HEK293T (cell line): Measurements from ENCODE around the gene RFC3.

Experiments
- CTCF ChIA-PET: fragments of 350-600 bp; formaldehyde crosslinking; extraction: SDS; loops from one replicate; lab custom pipeline; 2021; ENCODE audit warnings: antibody characterized with exemption, inconsistent platforms; lab: Yijun Ruan, JAX
- POLR2A ChIA-PET: fragments of 350-600 bp; formaldehyde crosslinking; extraction: SDS; loops from one replicate; lab custom pipeline; 2020; ENCODE audit warnings: antibody characterized with exemption, inconsistent platforms; lab: Yijun Ruan, JAX
- DNase-seq: peaks from one replicate; pipeline ENCODE4 v3.0.0; 2012; ENCODE audit warnings: mixed read lengths; ENCODE audit errors: extremely low spot score
- ARNT ChIP-seq: fragments of 450-650 bp; IDR thresholded peaks from 2 replicates; pipeline ENCODE4 v1.6.1; 2017; ENCODE audit warnings: mild to moderate bottlenecking
- BHLHE40 ChIP-seq: fragments of 450-650 bp; IDR thresholded peaks from 2 replicates; pipeline ENCODE4 v1.6.1; 2016; ENCODE audit warnings: mild to moderate bottlenecking, moderate library complexity, borderline replicate concordance
- CTBP1 ChIP-seq: fragments of 450-650 bp; IDR thresholded peaks from 2 replicates; pipeline ENCODE4 v1.6.1; 2016; ENCODE audit warnings: borderline replicate concordance
- ELF4 ChIP-seq: fragments of 450-650 bp; IDR thresholded peaks from 2 replicates; pipeline ENCODE4 v1.6.1; 2017; ENCODE audit warnings: antibody characterized with exemption
- FOXA1 ChIP-seq: fragments of 450-650 bp; IDR thresholded peaks from 2 replicates; pipeline ENCODE4 v1.6.1; 2016; ENCODE audit warnings: mild to moderate bottlenecking
- FOXK2 ChIP-seq: fragments of 450-650 bp; IDR thresholded peaks from 2 replicates; pipeline ENCODE4 v1.6.1; 2016; ENCODE audit warnings: mild to moderate bottlenecking
- FOXM1 ChIP-seq: fragments of 450-650 bp; IDR thresholded peaks from 2 replicates; pipeline ENCODE4 v1.6.1; 2017; ENCODE audit warnings: mild to moderate bottlenecking, borderline replicate concordance
- HDGF ChIP-seq: fragments of 450-650 bp; IDR thresholded peaks from 2 replicates; pipeline ENCODE4 v1.6.1; 2017; ENCODE audit warnings: antibody characterized with exemption, borderline replicate concordance
- L3MBTL2 ChIP-seq: fragments of 450-650 bp; conservative IDR thresholded peaks from 2 replicates; pipeline ENCODE4 v1.6.1; 2016; ENCODE audit warnings: mild to moderate bottlenecking
- LEF1 ChIP-seq: fragments of 450-650 bp; IDR thresholded peaks from 2 replicates; pipeline ENCODE4 v1.6.1; 2017; ENCODE audit warnings: mild to moderate bottlenecking, borderline replicate concordance
- NFRKB ChIP-seq: fragments of 450-650 bp; IDR thresholded peaks from 2 replicates; pipeline ENCODE4 v1.6.1; 2016; ENCODE audit warnings: mild to moderate bottlenecking, moderate library complexity
- PKNOX1 ChIP-seq: fragments of 450-650 bp; IDR thresholded peaks from 2 replicates; pipeline ENCODE4 v1.6.1; 2016
- SP1 ChIP-seq: fragments of 450-650 bp; IDR thresholded peaks from 2 replicates; pipeline ENCODE4 v1.6.1; 2017
- SUZ12 ChIP-seq: fragments of 450-650 bp; IDR thresholded peaks from 2 replicates; pipeline ENCODE4 v1.6.1; 2016; ENCODE audit warnings: mild to moderate bottlenecking
- TARDBP ChIP-seq: fragments of 450-650 bp; IDR thresholded peaks from 2 replicates; pipeline ENCODE4 v1.6.1; 2016
- ZNF384 ChIP-seq: fragments of 450-650 bp; IDR thresholded peaks from 2 replicates; pipeline ENCODE4 v1.6.1; 2016

Gene RFC3

GRCh38 chr13:33873251-33873908 is 55.4 kb downstream of the RFC3 start:
- no peak for TF ChIP-seq SUZ12
- no peak for TF ChIP-seq ELF4
- CTCF ChIA-PET = no interaction called here
- no peak for DNase-seq
- POLR2A ChIA-PET = no interaction called here

GRCh38 chr13:33874871-33875270 is 56.9 kb downstream of the RFC3 start:
- DNase-seq = no peak
- no peak for TF ChIP-seq BHLHE40
- CTCF ChIA-PET = no interaction called here
- POLR2A ChIA-PET = no interaction called here

- CTCF ChIA-PET = no interaction called here
- DNase-seq = no peak
- TF ChIP-seq TARDBP (no peak), BHLHE40 (no peak), SP1 (no peak), NFRKB (no peak)
- POLR2A ChIA-PET = no interaction called here
These were observed 57.9 kb downstream of the RFC3 start for GRCh38 chr13:33875618-33876401.

- POLR2A ChIA-PET = no interaction called here
- TF ChIP-seq CTBP1 (no peak), FOXK2 (no peak), BHLHE40 (no peak), ELF4 (no peak), L3MBTL2 (no peak), FOXM1 (no peak), PKNOX1 (no peak), HDGF (no peak), TARDBP (no peak), ZNF384 (no peak), LEF1 (no peak), NFRKB (no peak), ARNT (no peak), SP1 (no peak)
- DNase-seq = no peak
- CTCF ChIA-PET = no interaction called here
These were observed 58.9 kb downstream of the RFC3 start for GRCh38 chr13:33876716-33877394.

GRCh38 chr13:33879118-33879517 is 61.2 kb downstream of the RFC3 start:
- POLR2A ChIA-PET = no interaction called here
- no peak for TF ChIP-seq ZNF384
- TF ChIP-seq NFRKB = no peak
- TF ChIP-seq L3MBTL2 = no peak
- no peak for TF ChIP-seq LEF1
- TF ChIP-seq SUZ12 = no peak
- TF ChIP-seq PKNOX1 = no peak
- TF ChIP-seq BHLHE40 = no peak
- TF ChIP-seq SP1 = no peak
- no peak for DNase-seq
- CTCF ChIA-PET = no interaction called here

GRCh38 chr13:33882804-33883203 is 64.9 kb downstream of the RFC3 start:
- TF ChIP-seq ARNT (no peak), FOXM1 (no peak), HDGF (no peak), ELF4 (no peak), NFRKB (no peak), SP1 (no peak), TARDBP (no peak), L3MBTL2 (no peak), BHLHE40 (no peak), CTBP1 (no peak), FOXA1 (no peak), PKNOX1 (no peak), FOXK2 (no peak), SUZ12 (no peak), LEF1 (no peak), ZNF384 (no peak)
- CTCF ChIA-PET = no interaction called here
- POLR2A ChIA-PET = no interaction called here
- no peak for DNase-seq
